DND-41 (cell line): Measurements from ENCODE around the gene CLK3.
"Not testable (repeated sequence)": the region's sequence is repeated elsewhere in the genome, so short reads cannot be mapped to it uniquely, and the experiment has no call there.

ENCODE experiments used
- ATAC-seq: fragments of 200-7000 bp; cut with Tn5 transposase; 3 replicates; pipeline ENCODE4 v1.9.1; 2021; ENCODE audit warnings: low read depth; ENCODE audit not compliant: insufficient read depth
- DNase-seq: peaks from one replicate; pipeline ENCODE4 v3.0.0-alpha.2; 2020
- H2AFZ ChIP-seq: 2 replicates; pipeline ENCODE4 v1.6.0; 2012; ENCODE audit warnings: low read depth, low read length
- H3K27ac ChIP-seq: 2 replicates; pipeline ENCODE4 v1.5.1; 2012; ENCODE audit warnings: low read length, inconsistent platforms
- H3K27me3 ChIP-seq: fragments of 200-600 bp; sonication (generic); 2 replicates; pipeline ENCODE4 v1.6.0; 2012; ENCODE audit warnings: low read length, mild to moderate bottlenecking, inconsistent platforms; ENCODE audit not compliant: insufficient read depth, poor library complexity
- H3K36me3 ChIP-seq: 2 replicates; pipeline ENCODE4 v1.5.1; 2012; ENCODE audit warnings: low read length, inconsistent platforms; ENCODE audit not compliant: insufficient read depth
- H3K4me1 ChIP-seq: 2 replicates; pipeline ENCODE4 v1.5.1; 2012; ENCODE audit warnings: mild to moderate bottlenecking, low read length; ENCODE audit not compliant: insufficient read depth
- H3K4me2 ChIP-seq: 2 replicates; pipeline ENCODE4 v1.6.0; 2012; ENCODE audit warnings: mild to moderate bottlenecking, moderate library complexity, low read length, inconsistent platforms; ENCODE audit not compliant: insufficient read depth
- H3K4me3 ChIP-seq, 2 experiments: fragments of 200-600 bp in 1 of 2; shearing (Covaris generic) in 1 of 2; 2 replicates each; pipeline ENCODE4 v1.5.1; 2012 to 2016; ENCODE audit warnings: inconsistent platforms in 2 of 2, low read length in 2 of 2, mild to moderate bottlenecking in 2 of 2, low read depth in 1 of 2, moderate library complexity in 1 of 2
- H3K79me2 ChIP-seq: 2 replicates; pipeline ENCODE4 v1.6.0; 2012; ENCODE audit warnings: low read length, inconsistent platforms; ENCODE audit not compliant: insufficient read depth
- H3K9ac ChIP-seq: 2 replicates; pipeline ENCODE4 v1.6.0; 2012; ENCODE audit warnings: low read depth, mild to moderate bottlenecking, inconsistent platforms, low read length, moderate library complexity
- H3K9me3 ChIP-seq: 2 replicates; pipeline ENCODE4 v1.5.1; 2012; ENCODE audit warnings: low read length, moderate library complexity, mild to moderate bottlenecking, inconsistent platforms; ENCODE audit not compliant: insufficient read depth, severe bottlenecking
- H4K20me1 ChIP-seq: 2 replicates; pipeline ENCODE4 v1.6.0; 2012; ENCODE audit warnings: low read length; ENCODE audit not compliant: insufficient read depth
- EZH2 ChIP-seq: IDR thresholded peaks from 3 replicates; pipeline ENCODE4 v1.6.1; 2012; ENCODE audit warnings: borderline replicate concordance, low read depth, mild to moderate bottlenecking, moderate library complexity, low read length, inconsistent platforms; ENCODE audit not compliant: severe bottlenecking
- TF ChIP-seq, protein P1 (sequence below): IDR thresholded peaks from 2 replicates; pipeline ENCODE4 v1.5.1; 2012; ENCODE audit warnings: borderline replicate concordance, low read length, moderate library complexity, mild to moderate bottlenecking; ENCODE audit not compliant: poor library complexity, severe bottlenecking; ENCODE audit errors: extremely low read depth

CLK3 gene

DNA sequence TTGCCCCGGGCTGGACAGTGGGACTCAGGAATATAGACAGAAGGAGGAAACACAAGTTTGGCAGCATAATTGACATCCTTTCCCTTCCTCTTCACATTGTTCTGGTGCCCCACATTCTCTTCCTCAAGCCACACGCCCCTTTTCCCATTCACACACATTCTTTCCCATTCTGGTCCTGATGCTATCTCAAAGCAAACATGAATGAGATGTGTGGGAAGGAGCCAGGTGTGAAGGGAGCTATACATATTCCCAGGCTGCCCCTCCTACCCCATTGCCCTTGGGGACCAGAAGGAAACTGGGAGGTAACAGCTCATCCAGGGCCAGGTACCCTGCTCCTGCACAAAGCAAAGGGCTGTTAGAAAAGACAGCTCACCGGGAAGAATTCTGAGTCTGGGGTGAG lies 23.4 kb upstream of the CLK3 start:
- H3K79me2 ChIP-seq, result no peaks in the 10 kb centered on the region
- no peaks in the 10 kb centered on the region for H3K4me1 ChIP-seq
- no peak overlapping the region for H3K4me2 ChIP-seq
- H3K9me3 ChIP-seq, result no peaks in the 10 kb centered on the region
- no peaks in the 10 kb centered on the region for H4K20me1 ChIP-seq
- H2AFZ ChIP-seq, result no peak overlapping the region
- no peak overlapping the region for H3K27ac ChIP-seq
- H3K27me3 ChIP-seq, result no peaks in the 10 kb centered on the region
- no peak overlapping the region for H3K4me3 ChIP-seq
- ATAC-seq (no peak), DNase-seq (no peak)
- H3K36me3 ChIP-seq, result peaks cover 25% of the 10 kb centered on the region
- TF ChIP-seq, protein P1, sequence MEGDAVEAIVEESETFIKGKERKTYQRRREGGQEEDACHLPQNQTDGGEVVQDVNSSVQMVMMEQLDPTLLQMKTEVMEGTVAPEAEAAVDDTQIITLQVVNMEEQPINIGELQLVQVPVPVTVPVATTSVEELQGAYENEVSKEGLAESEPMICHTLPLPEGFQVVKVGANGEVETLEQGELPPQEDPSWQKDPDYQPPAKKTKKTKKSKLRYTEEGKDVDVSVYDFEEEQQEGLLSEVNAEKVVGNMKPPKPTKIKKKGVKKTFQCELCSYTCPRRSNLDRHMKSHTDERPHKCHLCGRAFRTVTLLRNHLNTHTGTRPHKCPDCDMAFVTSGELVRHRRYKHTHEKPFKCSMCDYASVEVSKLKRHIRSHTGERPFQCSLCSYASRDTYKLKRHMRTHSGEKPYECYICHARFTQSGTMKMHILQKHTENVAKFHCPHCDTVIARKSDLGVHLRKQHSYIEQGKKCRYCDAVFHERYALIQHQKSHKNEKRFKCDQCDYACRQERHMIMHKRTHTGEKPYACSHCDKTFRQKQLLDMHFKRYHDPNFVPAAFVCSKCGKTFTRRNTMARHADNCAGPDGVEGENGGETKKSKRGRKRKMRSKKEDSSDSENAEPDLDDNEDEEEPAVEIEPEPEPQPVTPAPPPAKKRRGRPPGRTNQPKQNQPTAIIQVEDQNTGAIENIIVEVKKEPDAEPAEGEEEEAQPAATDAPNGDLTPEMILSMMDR, result no peak
- TF ChIP-seq EZH2, result no peak
- H3K9ac ChIP-seq, result no peak overlapping the region

GRCh38 chr15:74593122-74593521 lies 22.5 kb upstream of the CLK3 start:
- Histone ChIP-seq H3K9me3 (no peaks in the 10 kb centered on the region), H3K36me3 (peaks cover 25% of the 10 kb centered on the region)
- no peak for ATAC-seq

GRCh38 chr15:74594455-74594854 lies 21.2 kb upstream of the CLK3 start:
- no peaks in the 10 kb centered on the region for H3K9me3 ChIP-seq
- H3K27ac ChIP-seq, result no peak overlapping the region
- no peak overlapping the region for H2AFZ ChIP-seq
- 0 out of 2 replicates have a peak, but pooled peaks cover 4% of the 10 kb centered on the region for H3K79me2 ChIP-seq
- peaks cover 25% of the 10 kb centered on the region for H3K36me3 ChIP-seq
- no peak overlapping the region for H3K9ac ChIP-seq
- no peak for TF ChIP-seq EZH2
- TF ChIP-seq, protein P1, result no peak
- H4K20me1 ChIP-seq, result no peaks in the 10 kb centered on the region
- peaks cover 17% of the 10 kb centered on the region for H3K4me1 ChIP-seq
- no peak for DNase-seq
- H3K27me3 ChIP-seq, result no peaks in the 10 kb centered on the region
- ATAC-seq, result no peak
- no peak overlapping the region for H3K4me2 ChIP-seq
- no peak overlapping the region for H3K4me3 ChIP-seq

More at GRCh38 chr15:74593122-74593521, 22.5 kb upstream of the CLK3 start:
- Histone ChIP-seq H3K79me2 (no peaks in the 10 kb centered on the region), H2AFZ (no peak overlapping the region), H3K4me1 (peaks cover 5% of the 10 kb centered on the region), H3K27ac (no peak overlapping the region), H3K9ac (no peak overlapping the region), H3K4me2 (no peak overlapping the region), H3K27me3 (no peaks in the 10 kb centered on the region), H4K20me1 (no peaks in the 10 kb centered on the region), H3K4me3 (no peak overlapping the region)
- no peak for DNase-seq
- no peak for TF ChIP-seq EZH2
- TF ChIP-seq, protein P1, result no peak

GRCh38 chr15:74595271-74595670 lies 20.4 kb upstream of the CLK3 start:
- 0 out of 2 replicates have a peak, but pooled peaks cover 4% of the 10 kb centered on the region for H3K79me2 ChIP-seq
- no peak overlapping the region for H3K27ac ChIP-seq
- H3K36me3 ChIP-seq, result peaks cover 19% of the 10 kb centered on the region
- DNase-seq, result no peak
- no peak overlapping the region for H3K4me3 ChIP-seq
- H3K4me1 ChIP-seq, result peaks cover 18% of the 10 kb centered on the region
- TF ChIP-seq EZH2, result no peak
- TF ChIP-seq, protein P1, result no peak
- H3K9me3 ChIP-seq, result no peaks in the 10 kb centered on the region
- no peak overlapping the region for H3K4me2 ChIP-seq
- H3K27me3 ChIP-seq, result no peaks in the 10 kb centered on the region
- no peak for ATAC-seq
- H3K9ac ChIP-seq, result no peak overlapping the region
- no peaks in the 10 kb centered on the region for H4K20me1 ChIP-seq
- H2AFZ ChIP-seq, result no peak overlapping the region

DNA sequence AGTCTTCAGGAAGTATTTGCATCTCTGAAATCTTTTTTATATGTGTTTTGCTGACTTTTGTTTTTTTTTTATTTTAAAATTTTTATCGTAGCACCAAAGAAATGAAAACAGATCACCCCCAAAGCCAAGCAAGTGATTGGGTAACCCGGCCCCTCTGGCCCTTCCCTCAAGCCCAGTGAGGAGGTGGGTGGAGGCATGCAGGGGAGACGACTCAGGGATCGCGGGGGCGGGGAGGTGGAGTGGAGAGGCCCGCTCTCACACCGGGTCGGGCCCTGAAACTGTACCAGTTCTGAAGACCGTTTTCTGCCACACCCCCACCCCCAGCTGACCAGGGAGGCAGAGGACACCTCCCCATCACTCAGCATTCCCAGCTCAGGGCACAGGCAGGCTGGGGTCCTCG lies 18.9 kb upstream of the CLK3 start:
- not testable (repeated sequence) for H2AFZ ChIP-seq, DNase-seq, H3K79me2 ChIP-seq, H3K9me3 ChIP-seq, ATAC-seq, H3K27ac ChIP-seq, H4K20me1 ChIP-seq, H3K27me3 ChIP-seq, H3K4me3 ChIP-seq, H3K4me2 ChIP-seq, H3K9ac ChIP-seq
- H3K4me1 ChIP-seq, result peaks cover 18% of the 10 kb centered on the region
- peaks cover 16% of the 10 kb centered on the region; the same call in 1 of the 2 replicates for H3K36me3 ChIP-seq
